ENCODE results near the gene FSCB.
"Not testable (repeated sequence)": the region's sequence is repeated elsewhere in the genome, so short reads cannot be mapped to it uniquely, and the experiment has no call there.

The FSCB gene, protein sequence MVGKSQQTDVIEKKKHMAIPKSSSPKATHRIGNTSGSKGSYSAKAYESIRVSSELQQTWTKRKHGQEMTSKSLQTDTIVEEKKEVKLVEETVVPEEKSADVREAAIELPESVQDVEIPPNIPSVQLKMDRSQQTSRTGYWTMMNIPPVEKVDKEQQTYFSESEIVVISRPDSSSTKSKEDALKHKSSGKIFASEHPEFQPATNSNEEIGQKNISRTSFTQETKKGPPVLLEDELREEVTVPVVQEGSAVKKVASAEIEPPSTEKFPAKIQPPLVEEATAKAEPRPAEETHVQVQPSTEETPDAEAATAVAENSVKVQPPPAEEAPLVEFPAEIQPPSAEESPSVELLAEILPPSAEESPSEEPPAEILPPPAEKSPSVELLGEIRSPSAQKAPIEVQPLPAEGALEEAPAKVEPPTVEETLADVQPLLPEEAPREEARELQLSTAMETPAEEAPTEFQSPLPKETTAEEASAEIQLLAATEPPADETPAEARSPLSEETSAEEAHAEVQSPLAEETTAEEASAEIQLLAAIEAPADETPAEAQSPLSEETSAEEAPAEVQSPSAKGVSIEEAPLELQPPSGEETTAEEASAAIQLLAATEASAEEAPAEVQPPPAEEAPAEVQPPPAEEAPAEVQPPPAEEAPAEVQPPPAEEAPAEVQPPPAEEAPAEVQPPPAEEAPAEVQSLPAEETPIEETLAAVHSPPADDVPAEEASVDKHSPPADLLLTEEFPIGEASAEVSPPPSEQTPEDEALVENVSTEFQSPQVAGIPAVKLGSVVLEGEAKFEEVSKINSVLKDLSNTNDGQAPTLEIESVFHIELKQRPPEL

DNA sequence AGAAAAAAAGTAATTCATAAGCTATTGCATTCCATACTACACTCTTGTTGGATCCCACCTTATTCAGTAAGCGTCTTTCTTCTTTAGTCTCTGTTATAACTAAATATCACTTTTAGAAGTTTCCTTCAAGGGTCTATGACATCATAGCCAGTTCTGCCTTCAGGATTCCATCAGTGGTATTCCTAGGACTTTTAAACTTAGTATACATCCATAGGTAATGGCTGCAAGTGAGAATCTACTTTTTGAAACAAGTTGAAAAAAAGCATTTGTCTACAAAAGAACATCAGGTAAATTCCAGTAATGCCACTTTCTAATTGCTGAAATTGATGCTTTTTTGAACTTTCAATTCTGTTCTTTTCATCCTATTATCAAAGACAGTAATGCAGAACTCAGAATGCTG, at the start of gene FSCB:
FSCB (minus strand) TSS at position 101 of the 400 bp plus-strand sequence. CDS start 296 bp downstream, outside the sequence.
- DNase-seq, result no peak

DNA sequence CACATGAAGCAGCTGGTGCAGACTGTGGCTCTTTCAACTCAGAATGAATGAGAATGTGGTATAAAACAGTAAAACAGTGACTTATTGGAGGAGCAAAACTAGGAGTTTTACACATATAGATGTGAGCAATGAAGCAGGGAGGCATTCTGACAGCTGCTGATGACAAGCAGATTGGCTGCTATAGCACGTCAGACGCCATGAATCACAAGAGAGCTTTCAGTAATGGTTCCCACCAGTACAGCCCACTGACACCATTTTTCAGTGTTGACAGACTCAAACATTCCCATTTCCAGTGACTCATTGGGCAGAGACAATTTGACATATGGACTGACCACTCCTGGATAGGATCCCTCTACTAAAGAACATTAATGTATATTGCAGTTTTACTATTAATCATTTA, 24.6 kb upstream of the FSCB start:
- no peak for DNase-seq

DNA sequence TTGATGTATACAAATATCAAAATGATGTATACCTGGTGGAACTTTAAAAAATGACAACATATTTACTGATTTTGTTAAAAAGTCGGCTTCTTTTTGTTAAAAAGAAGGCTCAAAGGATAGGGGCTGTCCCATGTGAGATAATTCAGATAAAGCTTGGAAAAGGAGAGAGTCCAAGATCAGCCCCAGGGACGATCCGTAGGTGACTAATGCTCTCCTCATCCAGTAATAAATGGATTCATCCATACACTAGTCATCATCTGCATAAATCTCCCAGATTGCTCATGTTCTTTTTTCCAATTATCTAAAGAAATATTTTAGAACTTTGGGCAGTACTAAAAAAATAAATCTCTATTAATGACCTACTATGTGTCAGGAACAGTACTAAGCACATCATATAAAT, 23.4 kb upstream of the FSCB start:
- no peak for DNase-seq

DNA sequence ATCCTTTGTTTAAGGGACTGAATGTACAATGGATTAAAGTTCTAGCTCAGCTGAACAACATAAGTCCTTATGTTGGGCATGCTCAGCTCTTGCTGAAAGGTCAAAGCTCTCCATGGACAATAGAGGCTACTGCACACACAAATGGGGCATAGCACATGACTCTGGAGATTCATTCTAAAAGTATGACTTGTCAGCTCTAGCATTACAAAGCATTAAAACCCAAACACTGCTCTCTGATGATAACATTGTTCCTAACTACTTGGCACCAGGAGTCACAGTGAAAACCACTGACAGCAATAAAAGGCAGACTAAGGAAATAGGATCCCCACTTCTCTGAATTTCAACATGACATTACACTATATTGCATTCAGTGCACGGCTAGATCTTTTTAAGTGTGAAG, 21.9 kb upstream of the FSCB start:
- DNase-seq, result no peak

DNA sequence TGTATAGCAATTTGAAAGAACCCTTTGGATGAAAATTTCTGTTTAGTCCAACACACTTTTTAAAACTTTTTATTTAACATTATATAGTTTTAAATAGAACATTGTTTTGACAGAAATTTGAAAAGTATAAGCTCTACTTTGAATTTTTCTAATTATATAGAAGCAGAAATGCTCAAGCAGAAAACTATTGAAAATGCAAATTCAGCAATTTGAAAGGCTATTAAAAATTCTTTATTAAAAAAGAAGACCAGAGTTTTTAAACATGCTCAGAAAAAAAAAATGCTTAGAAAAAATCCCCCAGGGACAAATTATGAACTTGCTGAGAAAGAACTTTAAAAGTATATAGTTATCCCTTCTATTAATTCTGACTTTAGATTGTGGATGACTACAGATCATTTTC, 21.1 kb upstream of the FSCB start:
- no peak for DNase-seq

DNA sequence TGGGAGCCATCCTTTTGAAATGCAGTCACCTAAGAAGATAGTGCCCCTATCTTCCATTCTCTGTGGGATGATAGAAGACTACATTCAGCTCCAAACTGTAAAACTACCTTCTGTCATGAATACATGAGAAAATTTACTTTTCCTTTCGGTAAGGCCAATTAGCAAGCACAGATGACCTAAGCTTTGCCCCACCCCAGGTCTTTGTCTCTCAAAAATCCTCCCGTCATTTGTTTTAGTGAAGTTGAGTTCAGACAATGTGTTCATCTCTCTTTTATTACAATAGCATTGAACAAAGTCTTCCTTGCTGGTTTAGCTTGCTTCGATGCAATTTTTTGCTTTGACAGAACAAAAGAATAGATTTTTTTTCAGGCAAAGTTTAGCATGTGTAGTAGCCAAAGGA, 18.2 kb upstream of the FSCB start:
- no peak for DNase-seq

DNA sequence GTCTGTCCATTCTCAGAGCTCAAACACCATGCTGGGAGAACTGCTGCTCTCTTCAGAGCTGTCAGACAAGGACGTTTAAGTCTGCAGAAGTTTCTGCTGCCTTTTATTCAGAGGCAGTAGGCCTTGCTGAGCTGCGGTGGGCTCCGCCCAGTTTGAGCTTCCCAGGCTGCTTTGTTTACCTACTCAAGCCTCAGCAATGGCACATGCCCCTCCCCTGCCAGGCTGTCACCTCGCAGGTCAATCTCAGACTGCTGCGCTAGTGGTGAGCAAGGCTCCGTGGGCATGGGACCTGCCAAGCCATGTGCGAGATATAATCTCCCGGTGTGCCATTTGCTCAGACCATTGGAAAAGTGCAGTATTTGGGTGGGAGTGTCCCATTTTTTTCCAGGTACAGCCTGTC, 8.6 kb upstream of the FSCB start:
- not testable (repeated sequence) for DNase-seq

DNA sequence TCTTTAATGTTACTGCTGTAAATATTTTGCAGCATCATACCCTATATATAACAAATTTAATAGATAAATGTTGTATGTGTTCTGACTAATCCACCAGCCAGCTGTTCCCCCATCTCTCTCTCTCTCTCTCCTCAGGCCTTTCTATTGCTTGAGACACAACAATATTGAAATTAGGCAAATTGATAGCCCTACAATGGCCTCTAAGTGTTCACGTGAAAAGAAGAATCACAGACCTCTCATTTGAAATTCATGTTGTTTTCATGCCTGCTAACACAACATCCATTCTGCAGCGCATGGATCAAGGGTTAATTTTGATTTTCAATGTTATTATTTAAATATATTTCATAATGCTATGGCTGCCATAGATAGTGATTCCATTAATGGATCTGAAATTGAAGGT, 1.8 kb upstream of the FSCB start:
- no peak for DNase-seq

DNA sequence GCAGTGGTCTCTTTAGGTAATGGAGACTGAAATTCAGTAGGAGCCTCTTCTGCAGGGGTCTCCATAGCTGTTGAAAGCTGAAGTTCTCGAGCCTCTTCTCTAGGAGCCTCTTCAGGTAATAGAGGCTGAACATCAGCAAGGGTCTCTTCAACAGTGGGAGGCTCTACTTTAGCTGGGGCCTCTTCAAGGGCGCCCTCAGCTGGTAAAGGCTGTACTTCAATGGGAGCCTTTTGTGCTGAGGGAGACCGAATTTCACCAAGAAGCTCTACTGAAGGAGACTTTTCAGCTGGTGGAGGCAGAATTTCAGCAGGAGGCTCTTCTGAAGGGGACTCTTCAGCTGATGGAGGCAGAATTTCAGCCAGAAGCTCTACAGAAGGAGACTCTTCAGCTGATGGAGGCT, 1.5 kb downstream of the FSCB start:
- no peak for DNase-seq

DNA sequence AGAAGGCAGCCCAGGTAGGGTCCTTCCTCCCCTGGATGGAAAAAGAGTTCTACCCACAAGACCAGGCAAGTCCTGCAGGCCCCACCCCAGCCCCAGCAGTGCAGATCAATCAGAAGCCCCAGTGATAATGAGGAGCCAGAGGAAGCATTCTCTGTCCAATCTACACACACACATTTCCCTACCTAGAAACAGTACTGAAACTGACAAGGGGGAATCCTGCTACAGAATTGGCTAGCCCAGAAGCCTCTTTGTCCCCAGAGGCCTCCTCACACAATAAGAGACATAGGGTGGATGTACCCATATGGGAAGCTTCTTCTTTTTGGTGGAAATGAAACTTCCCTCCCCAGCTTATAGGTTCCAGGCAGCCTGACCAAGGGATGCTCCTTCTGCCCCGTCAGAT, 9.9 kb downstream of the FSCB start:
- DNase-seq, result no peak

DNA sequence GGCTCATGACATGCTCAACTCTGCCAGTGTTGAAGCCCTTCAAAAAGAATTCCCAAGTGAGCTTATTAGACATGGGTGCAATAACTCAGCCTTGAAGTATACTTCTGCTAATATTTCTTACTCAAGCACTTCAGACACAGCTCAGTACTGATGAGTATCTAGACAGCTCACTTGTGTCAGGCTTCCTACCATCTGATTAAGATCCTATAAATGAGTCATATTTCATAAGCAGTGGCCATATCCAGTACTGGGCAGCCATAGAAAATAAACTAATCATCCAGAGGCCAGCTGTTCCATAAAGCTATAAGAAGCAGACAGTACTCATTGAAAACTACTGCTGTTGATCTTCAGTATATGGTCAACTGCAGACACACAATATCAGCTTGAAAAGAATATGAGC, 12.9 kb downstream of the FSCB start:
- DNase-seq, result no peak

DNA sequence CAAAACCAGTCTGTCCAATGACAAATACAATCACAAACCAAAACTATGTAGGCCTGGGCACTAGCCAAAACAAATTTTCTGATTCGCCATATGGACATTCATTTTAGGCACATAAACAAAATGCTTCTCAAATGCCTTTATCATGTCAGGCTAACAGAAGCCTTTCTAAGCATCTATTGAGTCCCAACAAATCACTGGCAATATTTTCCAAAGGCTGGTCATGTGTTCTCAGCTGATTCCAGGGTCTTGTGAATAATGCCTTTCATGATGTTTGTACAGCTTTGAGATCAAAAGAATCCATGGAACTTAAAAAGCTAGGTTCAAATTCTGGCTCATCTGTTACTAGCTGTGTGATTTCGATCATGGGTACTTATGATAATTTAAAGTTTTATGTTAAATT, 16.1 kb downstream of the FSCB start:
- no peak for DNase-seq

DNA sequence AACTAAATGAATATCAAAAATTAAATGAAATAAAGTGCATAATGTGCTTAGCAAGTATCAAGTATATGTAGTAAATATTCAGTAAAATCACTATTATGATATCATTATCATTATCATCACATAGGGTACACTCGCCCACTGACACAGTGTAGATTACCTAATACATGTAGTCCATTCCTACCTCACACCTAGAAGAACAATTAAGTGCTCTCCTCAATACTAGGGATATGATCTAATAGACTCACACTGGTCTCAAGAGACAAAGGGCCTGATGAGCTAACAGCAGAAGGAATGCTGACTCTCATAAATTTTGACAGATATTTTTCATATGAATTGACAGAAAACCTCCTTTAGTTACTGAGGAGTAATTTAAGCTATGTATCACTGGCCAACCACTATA, 29.1 kb downstream of the FSCB start:
- DNase-seq, result no peak

DNA sequence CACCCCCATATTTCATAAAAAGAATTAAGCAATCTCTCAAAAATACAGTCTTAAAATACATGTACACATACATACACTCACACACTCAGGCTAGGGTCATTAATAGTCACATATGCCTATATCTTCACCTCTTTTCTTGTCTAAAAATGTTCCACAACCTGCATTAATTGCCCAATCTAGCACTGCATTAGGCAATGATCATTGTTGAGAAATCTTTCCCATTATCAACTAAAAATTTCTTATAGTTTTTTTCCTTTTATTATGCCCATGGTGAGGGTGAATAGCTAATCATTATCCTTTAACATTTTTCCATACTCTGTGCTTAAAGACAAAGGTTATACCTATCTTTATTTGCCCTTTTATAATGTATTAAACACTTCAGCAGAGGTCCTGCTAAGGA, 38.3 kb downstream of the FSCB start:
- DNase-seq, result no peak

DNA sequence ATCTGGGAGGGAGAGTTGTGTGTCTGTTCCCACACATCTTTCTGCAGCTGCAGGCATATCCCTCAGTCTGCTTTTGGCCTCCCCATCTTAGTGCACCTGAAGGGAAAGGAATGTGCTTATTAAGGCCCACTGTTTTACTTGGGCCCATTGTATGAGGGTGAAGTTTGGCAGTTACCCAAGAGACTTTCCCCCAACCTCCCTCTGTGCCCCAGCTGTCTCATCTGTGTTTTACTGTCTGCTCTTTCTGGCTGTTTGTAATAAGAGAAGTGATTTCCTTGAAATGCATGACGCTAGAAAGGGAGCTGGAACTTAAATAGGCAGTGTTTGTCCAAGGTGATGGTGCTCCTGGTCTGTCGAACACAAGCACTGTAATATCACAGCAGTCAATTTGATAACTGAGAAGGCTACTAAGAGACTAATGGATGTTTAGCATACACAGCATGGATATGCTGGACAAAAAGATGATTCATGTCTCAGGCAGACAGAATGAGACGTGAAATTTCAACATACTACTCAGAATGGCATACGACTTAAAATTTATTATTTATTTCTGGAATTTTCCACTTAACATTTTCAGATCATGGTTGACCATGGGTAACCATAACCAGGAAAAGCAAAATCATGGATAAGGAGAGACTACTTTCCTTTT, 43.6 kb downstream of the FSCB start:
- DNase-seq, result no peak

DNA sequence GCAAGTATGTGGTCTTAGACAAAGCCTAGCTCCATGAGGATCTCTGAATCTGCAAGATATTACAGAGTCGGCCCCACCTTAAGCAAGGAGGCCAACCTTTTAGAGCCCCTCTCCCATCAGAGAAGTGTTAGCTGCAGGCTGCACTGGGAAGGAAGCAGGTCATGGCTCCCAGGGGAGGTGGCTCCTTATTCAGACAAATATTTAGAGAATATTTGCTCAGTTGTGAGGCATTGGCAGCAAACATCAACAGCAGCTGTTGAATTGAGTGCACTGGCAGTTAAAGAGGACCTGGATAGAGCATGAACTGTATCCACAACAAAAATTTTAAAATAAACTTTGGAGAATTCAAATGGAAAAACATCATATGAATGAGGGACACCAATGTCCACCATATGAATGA, 44.7 kb downstream of the FSCB start:
- DNase-seq, result no peak

DNA sequence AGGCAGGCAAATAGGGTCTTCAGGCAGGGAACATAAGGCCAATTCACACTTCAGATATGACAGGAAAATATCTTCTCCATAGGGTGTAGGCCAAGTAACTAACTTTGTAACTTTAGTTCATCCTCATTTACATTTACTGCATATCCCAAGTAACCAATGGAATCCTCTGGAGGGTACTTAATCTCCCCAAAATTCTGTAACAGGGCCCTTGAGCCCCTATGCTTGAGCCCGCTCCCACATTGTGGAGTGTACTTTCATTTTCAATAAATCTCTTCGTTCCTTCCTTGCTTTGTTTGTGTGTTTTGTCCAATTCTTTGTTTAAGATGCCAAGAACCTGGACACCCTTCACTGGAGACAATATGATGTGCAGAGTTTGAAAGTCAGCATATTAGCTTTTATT, 45.3 kb downstream of the FSCB start:
- DNase-seq, result no peak
